CMK (cell line): ENCODE data around the gene CCDC59.

Experiments
- DNase-seq: peaks from one replicate; pipeline ENCODE4 v3.0.0-alpha.2; 2010; ENCODE audit warnings: low read depth

CCDC59 gene

DNA sequence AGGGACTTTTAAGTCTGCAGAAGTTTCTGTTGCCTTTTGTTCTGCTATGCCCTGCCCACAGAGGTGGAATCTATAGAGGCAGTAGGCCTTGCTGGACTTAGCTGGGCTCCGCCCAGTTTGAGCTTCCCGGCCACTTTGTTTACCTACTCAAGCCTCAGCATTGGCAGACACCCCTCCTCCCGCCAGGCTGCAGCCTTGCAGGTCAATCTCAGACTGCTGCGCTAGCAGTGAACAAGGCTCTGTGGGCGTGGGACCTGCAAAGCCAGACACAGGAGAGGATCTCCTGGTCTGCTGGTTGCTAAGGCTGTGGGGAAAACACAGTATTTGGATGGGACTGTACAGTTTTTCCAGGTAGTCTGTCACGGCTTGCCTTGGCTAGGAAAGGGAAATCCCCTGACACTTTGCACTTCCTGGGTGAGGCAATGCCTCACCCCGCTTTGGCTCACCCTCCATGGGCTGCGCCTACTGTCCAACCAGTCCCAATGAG lies 43.7 kb downstream of the CCDC59 start:
- no peak for DNase-seq
